Cerebellar nuclear complex (tissue), 1 donor: ENCODE results near the gene GPR39.

Experiments used
- DNase-seq, 2 experiments: peaks; one replicate each; lab custom pipeline; 2025; lab: John Stamatoyannopoulos, UW

Gene GPR39

GRCh38 chr2:132446444-132446843, 29.8 kb downstream of the GPR39 start:
- DNase-seq = no peak

- no peak for DNase-seq
These were observed 31.7 kb downstream of the GPR39 start for GRCh38 chr2:132448331-132448730.

- no peak for DNase-seq
These were observed 32.2 kb downstream of the GPR39 start for GRCh38 chr2:132448771-132449170.

- DNase-seq = no peak
These were observed 33.3 kb downstream of the GPR39 start for GRCh38 chr2:132449868-132450267.

- DNase-seq = no peak
These were observed 44.2 kb downstream of the GPR39 start for GRCh38 chr2:132460781-132461180.

GRCh38 chr2:132462236-132462635, 45.6 kb downstream of the GPR39 start:
- DNase-seq = no peak

GRCh38 chr2:132463719-132464118, 47.1 kb downstream of the GPR39 start:
- DNase-seq = no peak

- DNase-seq = no peak
These were observed 49.3 kb downstream of the GPR39 start for GRCh38 chr2:132465917-132466316.

- DNase-seq = no peak
These were observed 49.9 kb downstream of the GPR39 start for GRCh38 chr2:132466428-132467028.

GRCh38 chr2:132468821-132469675, 52.4 kb downstream of the GPR39 start:
- no peak for DNase-seq

GRCh38 chr2:132470746-132471145, 54.1 kb downstream of the GPR39 start:
- DNase-seq = no peak

GRCh38 chr2:132473174-132473883, 56.7 kb downstream of the GPR39 start:
- DNase-seq = no peak

GRCh38 chr2:132475615-132476014, 59.0 kb downstream of the GPR39 start:
- no peak for DNase-seq

GRCh38 chr2:132477436-132477835, 60.8 kb downstream of the GPR39 start:
- no peak for DNase-seq

GRCh38 chr2:132477962-132478361, 61.4 kb downstream of the GPR39 start:
- no peak for DNase-seq

- DNase-seq = no peak
These were observed 62.0 kb downstream of the GPR39 start for GRCh38 chr2:132478461-132479105.

- DNase-seq = no peak
These were observed 62.5 kb downstream of the GPR39 start for GRCh38 chr2:132479155-132479554.

GRCh38 chr2:132482821-132483220, 66.2 kb downstream of the GPR39 start:
- no peak for DNase-seq

GRCh38 chr2:132484144-132484543, 67.5 kb downstream of the GPR39 start:
- DNase-seq = no peak

GRCh38 chr2:132488491-132488890, 71.9 kb downstream of the GPR39 start:
- no peak for DNase-seq

GRCh38 chr2:132489150-132489549, 72.5 kb downstream of the GPR39 start:
- no peak for DNase-seq

GRCh38 chr2:132495881-132496280, 79.3 kb downstream of the GPR39 start:
- no peak for DNase-seq
